HG02678 (cell line): ENCODE measurements around the gene MRM3.
"Not testable (repeated sequence)": the region's sequence is repeated elsewhere in the genome, so short reads cannot be mapped to it uniquely, and the experiment has no call there.

ENCODE experiments used
- ATAC-seq: cut with Tn5 transposase; IDR thresholded peaks from one replicate; pipeline ENCODE4 v1.9.1; 2021; ENCODE audit warnings: mild to moderate bottlenecking, moderate library complexity; ENCODE audit not compliant: unreplicated experiment

Gene MRM3

GRCh38 chr17:795276-795675, 13.1 kb downstream of the MRM3 start:
- ATAC-seq: no peak

- ATAC-seq: no peak
These were observed 13.6 kb downstream of the MRM3 start for GRCh38 chr17:795721-796120.

- ATAC-seq: no peak
These were observed 14.5 kb downstream of the MRM3 start for GRCh38 chr17:796609-797008.

- ATAC-seq: no peak
These were observed 15.2 kb downstream of the MRM3 start for GRCh38 chr17:797236-797840.

- ATAC-seq: no peak
These were observed 16.1 kb downstream of the MRM3 start for GRCh38 chr17:798246-798645.

GRCh38 chr17:799261-799660, 17.1 kb downstream of the MRM3 start:
- ATAC-seq: no peak

GRCh38 chr17:800446-801242, 18.5 kb downstream of the MRM3 start:
- no peak for ATAC-seq

GRCh38 chr17:801660-802059, 19.5 kb downstream of the MRM3 start:
- no peak for ATAC-seq

GRCh38 chr17:802481-802880, 20.3 kb downstream of the MRM3 start:
- ATAC-seq: no peak

- no peak for ATAC-seq
These were observed 21.0 kb downstream of the MRM3 start for GRCh38 chr17:802901-803881.

GRCh38 chr17:804541-805435, 22.6 kb downstream of the MRM3 start:
- no peak for ATAC-seq

GRCh38 chr17:805886-806285, 23.7 kb downstream of the MRM3 start:
- not testable (repeated sequence) for ATAC-seq

GRCh38 chr17:806346-806745, 24.2 kb downstream of the MRM3 start:
- no peak for ATAC-seq

- no peak for ATAC-seq
These were observed 24.8 kb downstream of the MRM3 start for GRCh38 chr17:806781-807522.

- ATAC-seq: no peak
These were observed 25.6 kb downstream of the MRM3 start for GRCh38 chr17:807523-808294.

- ATAC-seq: no peak
These were observed 29.1 kb downstream of the MRM3 start for GRCh38 chr17:811051-811784.

- no peak for ATAC-seq
These were observed 30.6 kb downstream of the MRM3 start for GRCh38 chr17:812638-813204.

GRCh38 chr17:814371-814770, 32.2 kb downstream of the MRM3 start:
- no peak for ATAC-seq
